ENCODE data around the gene LYST. TPM values are rescaled to one million over a fixed set of nuclear protein-coding genes. Genes with fewer than 3 reads are reported as not detected.

LYST gene
- total RNA-seq, 1 donor from 2014 or later: 72.4 TPM

- H3K4me3 ChIP-seq: no peak overlapping the region
- H3K27ac ChIP-seq: no peak overlapping the region
- DNase-seq (no peak), ATAC-seq (no peak)
- no peaks in the 10 kb centered on the region for H3K4me1 ChIP-seq
- no peaks in the 10 kb centered on the region for H3K27me3 ChIP-seq (ENCODE audit: low read depth)
- peaks cover 42% of the 10 kb centered on the region for H3K36me3 ChIP-seq
- intact Hi-C loops (cut with DNase I): no loop called here
- H3K9me3 ChIP-seq: no peaks in the 10 kb centered on the region
- TF ChIP-seq, protein P1, sequence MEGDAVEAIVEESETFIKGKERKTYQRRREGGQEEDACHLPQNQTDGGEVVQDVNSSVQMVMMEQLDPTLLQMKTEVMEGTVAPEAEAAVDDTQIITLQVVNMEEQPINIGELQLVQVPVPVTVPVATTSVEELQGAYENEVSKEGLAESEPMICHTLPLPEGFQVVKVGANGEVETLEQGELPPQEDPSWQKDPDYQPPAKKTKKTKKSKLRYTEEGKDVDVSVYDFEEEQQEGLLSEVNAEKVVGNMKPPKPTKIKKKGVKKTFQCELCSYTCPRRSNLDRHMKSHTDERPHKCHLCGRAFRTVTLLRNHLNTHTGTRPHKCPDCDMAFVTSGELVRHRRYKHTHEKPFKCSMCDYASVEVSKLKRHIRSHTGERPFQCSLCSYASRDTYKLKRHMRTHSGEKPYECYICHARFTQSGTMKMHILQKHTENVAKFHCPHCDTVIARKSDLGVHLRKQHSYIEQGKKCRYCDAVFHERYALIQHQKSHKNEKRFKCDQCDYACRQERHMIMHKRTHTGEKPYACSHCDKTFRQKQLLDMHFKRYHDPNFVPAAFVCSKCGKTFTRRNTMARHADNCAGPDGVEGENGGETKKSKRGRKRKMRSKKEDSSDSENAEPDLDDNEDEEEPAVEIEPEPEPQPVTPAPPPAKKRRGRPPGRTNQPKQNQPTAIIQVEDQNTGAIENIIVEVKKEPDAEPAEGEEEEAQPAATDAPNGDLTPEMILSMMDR (IDR thresholded peaks at IDR 0.05): no peak
Measured at GRCh38 chr1:235782601-235783000, 84.1 kb downstream of the LYST start.

GRCh38 chr1:235781807-235782206 lies 84.9 kb downstream of the LYST start:
- intact Hi-C loops (cut with DNase I): no loop called here
- H3K4me3 ChIP-seq: no peak overlapping the region
- no peaks in the 10 kb centered on the region for H3K4me1 ChIP-seq
- no peak for ATAC-seq
- no peaks in the 10 kb centered on the region for H3K27me3 ChIP-seq (ENCODE audit: low read depth)
- H3K36me3 ChIP-seq: peaks cover 42% of the 10 kb centered on the region
- H3K9me3 ChIP-seq: no peaks in the 10 kb centered on the region
- H3K27ac ChIP-seq: no peak overlapping the region
- DNase-seq: no peak
- TF ChIP-seq, protein P1 (IDR thresholded peaks at IDR 0.05): no peak

- H3K36me3 ChIP-seq: peaks cover 47% of the 10 kb centered on the region
- ATAC-seq: no peak
- H3K9me3 ChIP-seq: no peaks in the 10 kb centered on the region
- intact Hi-C loops (cut with DNase I): no loop called here
- H3K27ac ChIP-seq: no peak overlapping the region
- H3K4me3 ChIP-seq: no peak overlapping the region
- DNase-seq: no peak
- no peaks in the 10 kb centered on the region for H3K27me3 ChIP-seq (ENCODE audit: low read depth)
- H3K4me1 ChIP-seq: no peaks in the 10 kb centered on the region
- TF ChIP-seq, protein P1 (IDR thresholded peaks at IDR 0.05): no peak
Measured at GRCh38 chr1:235779770-235780169, 86.9 kb downstream of the LYST start.

DNA sequence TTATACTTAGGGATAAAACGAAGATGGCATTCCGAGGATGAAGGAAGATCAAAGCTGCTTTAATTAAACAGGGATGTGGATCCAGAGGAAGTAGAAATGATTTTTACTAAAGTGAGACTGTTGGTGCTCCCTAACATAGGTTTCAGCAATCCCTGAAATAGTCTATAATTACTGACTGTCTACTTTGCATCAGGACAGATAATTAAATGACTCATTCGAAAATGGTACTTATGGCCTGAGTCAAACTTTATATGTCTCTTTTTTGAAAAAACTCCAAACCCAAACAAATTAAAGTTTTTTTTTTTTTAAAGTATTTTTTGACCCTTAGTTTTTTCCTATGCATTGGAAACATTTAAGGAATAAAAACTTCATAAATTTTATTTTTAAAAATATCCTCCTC lies 90.3 kb downstream of the LYST start:
- ATAC-seq: no peak
- Histone ChIP-seq H3K27ac (no peak overlapping the region), H3K4me3 (no peak overlapping the region), H3K27me3 (ENCODE audit: low read depth) (no peaks in the 10 kb centered on the region), H3K9me3 (no peaks in the 10 kb centered on the region), H3K4me1 (no peaks in the 10 kb centered on the region), H3K36me3 (peaks cover 69% of the 10 kb centered on the region)
- no peak for DNase-seq
- TF ChIP-seq, protein P1 (IDR thresholded peaks at IDR 0.05): no peak
- intact Hi-C loops (cut with DNase I): no loop called here

- Histone ChIP-seq H3K4me3 (no peak overlapping the region), H3K4me1 (no peaks in the 10 kb centered on the region), H3K9me3 (no peaks in the 10 kb centered on the region), H3K36me3 (peaks cover 62% of the 10 kb centered on the region), H3K27ac (no peak overlapping the region), H3K27me3 (ENCODE audit: low read depth) (no peaks in the 10 kb centered on the region)
- no peak for ATAC-seq
- DNase-seq: no peak
- intact Hi-C loops (cut with DNase I): no loop called here
- TF ChIP-seq, protein P1 (IDR thresholded peaks at IDR 0.05): no peak
Measured at GRCh38 chr1:235775246-235775860, 91.4 kb downstream of the LYST start.
